Endothelial cell of umbilical vein (primary cell): ENCODE measurements around the gene KLF4. TPM values are rescaled to one million over a fixed set of nuclear protein-coding genes. Genes with fewer than 3 reads are reported as not detected.

Source experiments
- BruUV-seq: library from RNA; stranded (reverse); fragments of 400-500 nt; replicated peaks from 2 replicates; lab custom pipeline; 2021; lab: Mats Ljungman, UMichigan
- CTCF ChIA-PET: fragments of 300-600, 350-600 bp; sonication (Branson Sonifier 250); formaldehyde crosslinking; loops from one replicate; lab custom pipeline; 2021; ENCODE audit warnings: antibody characterized with exemption, inconsistent platforms; lab: Charles Lee
- POLR2A ChIA-PET: fragments of 300-600, 350-600 bp; sonication (Branson Sonifier 250); formaldehyde crosslinking; loops from one replicate; lab custom pipeline; 2021; ENCODE audit warnings: antibody characterized with exemption, inconsistent platforms; lab: Charles Lee
- DNase-seq: peaks from one replicate; pipeline ENCODE4 v3.0.0-alpha.2; 2011; ENCODE audit warnings: low read depth, low spot score
- FAIRE-seq: peaks from 2 replicates; lab custom pipeline; 2011; peaks lifted over from hg19 to GRCh38; lab: Jason Lieb, UNC
- H2AFZ ChIP-seq: 2 replicates; pipeline ENCODE4 v1.6.0; 2012; ENCODE audit warnings: low read depth, low read length, control low read depth, inconsistent platforms
- H3K27ac ChIP-seq: 2 replicates; pipeline ENCODE4 v1.5.1; 2011; ENCODE audit warnings: low read depth, mild to moderate bottlenecking, control low read depth, low read length, moderate library complexity; ENCODE audit not compliant: insufficient read depth
- H3K27me3 ChIP-seq, 2 experiments: 2 replicates each; pipeline versions ENCODE4 v1.6.0 to v1.6.1; 2011; ENCODE audit warnings: low read length in 2 of 2, mixed read lengths in 1 of 2; ENCODE audit not compliant: control insufficient read depth in 2 of 2, insufficient read depth in 2 of 2
- H3K36me3 ChIP-seq, 2 experiments: 2 replicates in 1 of 2; 3 replicates in 1 of 2; pipeline ENCODE4 v1.5.1; 2011; ENCODE audit warnings: low read length in 2 of 2, mild to moderate bottlenecking in 1 of 2, moderate library complexity in 1 of 2; ENCODE audit not compliant: control insufficient read depth in 2 of 2, insufficient read depth in 2 of 2; ENCODE audit errors: extremely low read depth in 1 of 2
- H3K4me1 ChIP-seq: 3 replicates; pipeline ENCODE4 v1.5.1; 2011; ENCODE audit warnings: mild to moderate bottlenecking, low read length; ENCODE audit not compliant: control insufficient read depth, insufficient read depth; ENCODE audit errors: extremely low read depth
- H3K4me2 ChIP-seq: 2 replicates; pipeline ENCODE4 v1.6.1; 2011; ENCODE audit warnings: low read length, control low read depth, mixed read lengths; ENCODE audit not compliant: insufficient read depth
- H3K4me3 ChIP-seq, 3 experiments: fragments of 200-600 bp in 1 of 3; sonication (generic), shearing (Covaris generic) in 1 of 3; replicated peaks in 1 of 3; 2 replicates each; pipeline ENCODE4 v1.5.1; 2011 to 2016; ENCODE audit warnings: control low read depth in 3 of 3, low read length in 3 of 3, mild to moderate bottlenecking in 2 of 3, inconsistent platforms in 1 of 3, low read depth in 1 of 3, moderate library complexity in 1 of 3; ENCODE audit not compliant: insufficient read depth in 1 of 3
- H3K79me2 ChIP-seq: 2 replicates; pipeline ENCODE4 v1.6.0; 2012; ENCODE audit warnings: low read length, inconsistent platforms; ENCODE audit not compliant: control insufficient read depth, insufficient read depth
- H3K9ac ChIP-seq: replicated peaks from 2 replicates; pipeline ENCODE3; 2011; ENCODE audit warnings: low read length, control low read depth; ENCODE audit not compliant: insufficient read depth; ENCODE audit errors: extremely low read depth
- H3K9me1 ChIP-seq: replicated peaks from 3 replicates; pipeline ENCODE4 v1.6.0; 2011; ENCODE audit warnings: mild to moderate bottlenecking, low read length; ENCODE audit not compliant: control insufficient read depth, insufficient read depth; ENCODE audit errors: extremely low read depth
- H3K9me3 ChIP-seq: replicated peaks from 2 replicates; pipeline ENCODE4 v1.5.1; 2012; ENCODE audit warnings: low read length, inconsistent platforms; ENCODE audit not compliant: control insufficient read depth, insufficient read depth
- H4K20me1 ChIP-seq: replicated peaks from 2 replicates; pipeline ENCODE3; 2011; ENCODE audit warnings: mild to moderate bottlenecking, low read length; ENCODE audit not compliant: control insufficient read depth, insufficient read depth; ENCODE audit errors: extremely low read depth
- EZH2 ChIP-seq: IDR thresholded peaks from 2 replicates; pipeline ENCODE4 v1.6.1; 2012; ENCODE audit warnings: borderline replicate concordance, low read depth, mild to moderate bottlenecking, moderate library complexity, low read length, inconsistent platforms; ENCODE audit not compliant: severe bottlenecking
- FOS ChIP-seq: IDR thresholded peaks from 2 replicates; pipeline ENCODE4 v1.6.1; 2011; ENCODE audit warnings: mild to moderate bottlenecking, low read length, moderate library complexity, borderline replicate concordance; ENCODE audit not compliant: insufficient read depth
- GATA2 ChIP-seq: IDR thresholded peaks from 2 replicates; pipeline ENCODE4 v1.7.0; 2011; ENCODE audit warnings: low read depth, mild to moderate bottlenecking, moderate library complexity, mixed read lengths, low read length; ENCODE audit not compliant: insufficient read length, insufficient read depth
- JUN ChIP-seq: IDR thresholded peaks from 2 replicates; pipeline ENCODE4 v1.6.1; 2011; ENCODE audit warnings: borderline replicate concordance, low read depth; ENCODE audit not compliant: insufficient read length, insufficient read depth
- MYC ChIP-seq: IDR thresholded peaks from one replicate; pipeline ENCODE4 v1.6.1; 2011; ENCODE audit warnings: mild to moderate bottlenecking, low read depth, low read length
- POLR2A ChIP-seq: IDR thresholded peaks from 2 replicates; pipeline ENCODE4 v1.6.1; 2012; ENCODE audit warnings: low read depth, mild to moderate bottlenecking, control low read depth, low read length
- POLR2AphosphoS5 ChIP-seq: IDR thresholded peaks from 2 replicates; pipeline ENCODE4 v1.6.1; 2012; ENCODE audit warnings: low read depth, mild to moderate bottlenecking, control low read depth, low read length, moderate library complexity; ENCODE audit not compliant: insufficient read depth
- dilution Hi-C: fragments of 300-500 bp; cut with MboI; formaldehyde crosslinking; loops from one replicate; pipeline ENCODE4 v1.15.0; 2019; ENCODE audit warnings: low sequenced_read_pairs; ENCODE audit not compliant: extremely low pct_ligation_motif_present
- intact Hi-C: fragments of 100-400 bp; cut with micrococcal nuclease; formaldehyde crosslinking; loops from one replicate; pipeline ENCODE4 v1.10.0; 2022
- polyA plus RNA-seq, 4 experiments: library from polyadenylated mRNA; depleted of rRNA in 3 of 4; stranded (reverse) in 3 of 4; unstranded in 1 of 4; fragments of >200 nt; gene quantifications; 2 replicates each; pipeline versions ENCODE4 v1.2.1 to v1.2.3, GENCODE V29; 2011 to 2012; ENCODE audit warnings: missing spikeins in 1 of 4
- total RNA-seq: library from RNA; stranded (reverse); gene quantifications from 2 replicates; pipeline ENCODE4 v1.2.3, GENCODE V29; 2021
- TF ChIP-seq, protein P1 (sequence below), 2 donors: IDR thresholded peaks; 1 replicate in 1 of 2; 2 replicates in 1 of 2; pipeline ENCODE4 v1.5.1; 2011; ENCODE audit warnings: low read length in 2 of 2, mild to moderate bottlenecking in 2 of 2, moderate library complexity in 2 of 2, control low read depth in 1 of 2, inconsistent platforms in 1 of 2, low read depth in 1 of 2; ENCODE audit not compliant: insufficient read depth in 1 of 2; ENCODE audit errors: extremely low read depth in 1 of 2
- TF ChIP-seq, protein P2 (sequence below): IDR thresholded peaks from 2 replicates; pipeline ENCODE4 v1.6.1; 2011; ENCODE audit not compliant: insufficient read depth, insufficient read length

The KLF4 gene
- total and polyA plus RNA-seq, 2 donors (not counting 3 experiments of a cell fraction or from before 2014, with no cell fraction given): 1.5 to 2.4 TPM

GRCh38 chr9:107528686-107529085 lies 39.1 kb upstream of the KLF4 start:
- Histone ChIP-seq H3K27me3 (no peaks in the 10 kb centered on the region), H4K20me1 (no peaks in the 10 kb centered on the region), H3K36me3 (no peaks in the 10 kb centered on the region), H3K4me1 (no peaks in the 10 kb centered on the region), H3K9ac (no peak overlapping the region), H3K9me3 (no peaks in the 10 kb centered on the region), H3K4me2 (no peak overlapping the region), H3K79me2 (no peaks in the 10 kb centered on the region), H2AFZ (no peak overlapping the region), H3K27ac (no peak overlapping the region), H3K4me3 (no peak overlapping the region), H3K9me1 (no peaks in the 10 kb centered on the region)
- POLR2A ChIA-PET: no interaction called here
- intact Hi-C loops: no loop called here
- FAIRE-seq (no peak), DNase-seq (no peak)
- no TSS peak for BruUV-seq
- dilution Hi-C loops: no loop called here
- CTCF ChIA-PET: no interaction called here
- TF ChIP-seq POLR2AphosphoS5 (no peak), MYC (no peak)

- ChIA-PET POLR2A (no interaction called here), CTCF (no interaction called here)
- Histone ChIP-seq H3K9me3 (no peaks in the 10 kb centered on the region), H3K36me3 (no peaks in the 10 kb centered on the region), H4K20me1 (no peaks in the 10 kb centered on the region), H3K4me3 (no peak overlapping the region), H3K4me2 (no peak overlapping the region), H2AFZ (no peak overlapping the region), H3K9ac (no peak overlapping the region), H3K9me1 (no peaks in the 10 kb centered on the region), H3K27me3 (no peaks in the 10 kb centered on the region), H3K27ac (no peak overlapping the region), H3K79me2 (no peaks in the 10 kb centered on the region), H3K4me1 (no peaks in the 10 kb centered on the region)
- TF ChIP-seq EZH2 (no peak), FOS (no peak), POLR2AphosphoS5 (no peak), GATA2 (no peak), MYC (no peak), POLR2A (no peak), JUN (no peak)
- TF ChIP-seq, protein P1, sequence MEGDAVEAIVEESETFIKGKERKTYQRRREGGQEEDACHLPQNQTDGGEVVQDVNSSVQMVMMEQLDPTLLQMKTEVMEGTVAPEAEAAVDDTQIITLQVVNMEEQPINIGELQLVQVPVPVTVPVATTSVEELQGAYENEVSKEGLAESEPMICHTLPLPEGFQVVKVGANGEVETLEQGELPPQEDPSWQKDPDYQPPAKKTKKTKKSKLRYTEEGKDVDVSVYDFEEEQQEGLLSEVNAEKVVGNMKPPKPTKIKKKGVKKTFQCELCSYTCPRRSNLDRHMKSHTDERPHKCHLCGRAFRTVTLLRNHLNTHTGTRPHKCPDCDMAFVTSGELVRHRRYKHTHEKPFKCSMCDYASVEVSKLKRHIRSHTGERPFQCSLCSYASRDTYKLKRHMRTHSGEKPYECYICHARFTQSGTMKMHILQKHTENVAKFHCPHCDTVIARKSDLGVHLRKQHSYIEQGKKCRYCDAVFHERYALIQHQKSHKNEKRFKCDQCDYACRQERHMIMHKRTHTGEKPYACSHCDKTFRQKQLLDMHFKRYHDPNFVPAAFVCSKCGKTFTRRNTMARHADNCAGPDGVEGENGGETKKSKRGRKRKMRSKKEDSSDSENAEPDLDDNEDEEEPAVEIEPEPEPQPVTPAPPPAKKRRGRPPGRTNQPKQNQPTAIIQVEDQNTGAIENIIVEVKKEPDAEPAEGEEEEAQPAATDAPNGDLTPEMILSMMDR (IDR thresholded peaks at IDR 0.05; ENCODE audit: extremely low read depth in 1 of 2, insufficient read depth in 1 of 2, low read depth in 1 of 2, low read length in 2 of 2): no peak
- TF ChIP-seq, protein P2, sequence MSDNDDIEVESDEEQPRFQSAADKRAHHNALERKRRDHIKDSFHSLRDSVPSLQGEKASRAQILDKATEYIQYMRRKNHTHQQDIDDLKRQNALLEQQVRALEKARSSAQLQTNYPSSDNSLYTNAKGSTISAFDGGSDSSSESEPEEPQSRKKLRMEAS: no peak
- dilution Hi-C loops (no loop called here), intact Hi-C loops (no loop called here)
- no TSS peak for BruUV-seq
- no peak for DNase-seq
- no peak for FAIRE-seq
Observed at GRCh38 chr9:107523539-107523938, 34.0 kb upstream of the KLF4 start.
